Anterior cingulate cortex (tissue), 58 donors: ENCODE results near the gene ROR2.
"Not testable (repeated sequence)": the region's sequence is repeated elsewhere in the genome, so short reads cannot be mapped to it uniquely, and the experiment has no call there.

Source experiments
- DNase-seq, 58 donors: peaks; one replicate each; lab custom pipeline; 2025; lab: John Stamatoyannopoulos, UW

ROR2 gene

GRCh38 chr9:91622121-91622520, 327.9 kb downstream of the ROR2 start:
- not testable (repeated sequence) for DNase-seq

- not testable (repeated sequence) for DNase-seq
Observed at GRCh38 chr9:91614044-91614443, 336.0 kb downstream of the ROR2 start.

- DNase-seq = no peak
Observed at GRCh38 chr9:91611582-91611981, 338.4 kb downstream of the ROR2 start.

GRCh38 chr9:91606255-91606995, 343.6 kb downstream of the ROR2 start:
- DNase-seq = no peak

- no peak for DNase-seq
Observed at GRCh38 chr9:91604451-91605179, 345.4 kb downstream of the ROR2 start.

- DNase-seq = no peak
Observed at GRCh38 chr9:91603932-91604331, 346.1 kb downstream of the ROR2 start.

GRCh38 chr9:91599564-91599963, 350.5 kb downstream of the ROR2 start:
- no peak for DNase-seq

GRCh38 chr9:91591627-91592026, 358.4 kb downstream of the ROR2 start:
- no peak for DNase-seq

- DNase-seq = peak in 6 of 58 donors; percentile 3 to 15 (median 8)
Observed at GRCh38 chr9:91589101-91589553, 360.9 kb downstream of the ROR2 start.

- DNase-seq = no peak
Observed at GRCh38 chr9:91586282-91586681, 363.7 kb downstream of the ROR2 start.

GRCh38 chr9:91583966-91584365, 366.1 kb downstream of the ROR2 start:
- no peak for DNase-seq

GRCh38 chr9:91583161-91583875, 366.7 kb downstream of the ROR2 start:
- no peak for DNase-seq

GRCh38 chr9:91582181-91582580, 367.8 kb downstream of the ROR2 start:
- no peak for DNase-seq

GRCh38 chr9:91580136-91580535, 369.9 kb downstream of the ROR2 start:
- no peak for DNase-seq

GRCh38 chr9:91578911-91579310, 371.1 kb downstream of the ROR2 start:
- no peak for DNase-seq

GRCh38 chr9:91577633-91578061, 372.4 kb downstream of the ROR2 start:
- no peak for DNase-seq

GRCh38 chr9:91572811-91573210, 377.2 kb downstream of the ROR2 start:
- DNase-seq = no peak

GRCh38 chr9:91572044-91572443, 378.0 kb downstream of the ROR2 start:
- DNase-seq = no peak

GRCh38 chr9:91571036-91571435, 379.0 kb downstream of the ROR2 start:
- no peak for DNase-seq

GRCh38 chr9:91567642-91568274, 382.3 kb downstream of the ROR2 start:
- no peak for DNase-seq
